NOMO-1 (cell line): ENCODE measurements around the gene SLC25A25.

Experiments used
- DNase-seq, 2 experiments: peaks; one replicate each; lab custom pipeline; 2025; ENCODE audit not compliant: unreplicated experiment in 2 of 2; lab: John Stamatoyannopoulos, UW

SLC25A25 gene

DNA sequence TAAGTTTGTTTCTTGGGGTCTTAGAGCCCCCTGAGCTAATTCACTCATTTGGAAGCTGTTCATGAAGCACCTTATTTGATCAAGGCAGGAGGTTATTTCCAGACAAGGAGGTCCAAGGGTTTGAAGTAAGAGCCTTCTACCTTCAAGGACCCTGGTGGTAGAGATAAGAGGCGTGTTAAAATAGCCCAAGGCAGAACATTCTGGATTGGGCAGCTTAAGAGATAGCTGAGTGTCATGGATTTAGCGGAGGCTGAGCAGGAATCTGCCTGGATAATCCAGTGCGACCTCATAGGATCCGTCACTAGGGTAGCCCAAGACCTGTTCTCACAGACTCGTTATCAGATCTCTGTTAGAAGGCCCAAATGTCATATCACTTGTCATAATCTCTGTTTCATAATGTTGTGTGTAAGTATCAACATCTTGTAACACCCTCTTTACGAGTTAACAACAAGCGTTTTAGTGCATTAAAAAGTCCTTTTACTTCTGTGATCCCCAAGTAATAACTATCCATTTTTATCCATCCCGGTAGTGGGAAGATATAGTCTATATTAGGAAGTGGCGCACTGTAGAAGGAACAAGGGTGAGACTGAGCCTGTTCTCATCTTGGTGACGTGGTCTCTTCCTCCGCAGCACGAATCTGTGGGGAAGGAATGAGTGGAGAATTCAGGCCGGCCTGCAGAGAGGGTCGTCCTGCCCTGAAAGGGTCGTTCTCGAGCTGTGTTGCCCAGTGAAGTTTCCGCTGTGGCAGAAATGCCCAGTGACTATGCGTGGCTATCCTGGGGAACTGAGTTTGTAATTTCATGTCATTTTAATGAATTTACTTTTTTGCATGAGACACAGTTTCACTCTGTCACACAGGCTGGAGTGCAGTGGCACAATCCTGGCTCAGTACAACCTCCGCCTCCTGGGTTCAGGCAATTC is 28.8 kb downstream of the SLC25A25 start:
- DNase-seq = no peak

- DNase-seq = no peak
Observed at GRCh38 chr9:128097543-128098296, 29.7 kb downstream of the SLC25A25 start.

GRCh38 chr9:128098297-128099230 is 30.5 kb downstream of the SLC25A25 start:
- peak; percentile 89 to 91 for DNase-seq

GRCh38 chr9:128099231-128099931 is 31.3 kb downstream of the SLC25A25 start:
- DNase-seq = no peak

GRCh38 chr9:128099932-128100491 is 32.0 kb downstream of the SLC25A25 start:
- DNase-seq = no peak

DNA sequence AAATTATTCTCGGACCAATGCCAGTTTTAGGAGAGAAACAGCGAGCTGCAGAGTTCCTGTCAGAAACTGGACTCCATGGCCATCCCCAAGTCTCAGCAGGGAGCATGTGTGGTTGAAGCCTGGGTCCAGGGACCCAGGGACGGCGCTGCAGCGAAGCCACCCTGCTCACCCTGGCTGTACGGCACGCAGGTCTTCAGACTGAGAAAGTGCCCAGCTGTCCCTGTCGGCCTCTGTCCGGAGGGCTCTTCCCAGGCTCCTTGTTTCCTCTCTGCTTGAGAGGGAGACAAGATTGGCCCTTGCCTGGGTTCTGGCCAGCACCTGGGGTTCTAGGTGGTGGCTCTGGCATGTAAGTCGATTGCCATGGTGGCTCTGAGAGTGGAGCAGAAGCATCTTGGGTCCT is 32.5 kb downstream of the SLC25A25 start:
- no peak for DNase-seq

DNA sequence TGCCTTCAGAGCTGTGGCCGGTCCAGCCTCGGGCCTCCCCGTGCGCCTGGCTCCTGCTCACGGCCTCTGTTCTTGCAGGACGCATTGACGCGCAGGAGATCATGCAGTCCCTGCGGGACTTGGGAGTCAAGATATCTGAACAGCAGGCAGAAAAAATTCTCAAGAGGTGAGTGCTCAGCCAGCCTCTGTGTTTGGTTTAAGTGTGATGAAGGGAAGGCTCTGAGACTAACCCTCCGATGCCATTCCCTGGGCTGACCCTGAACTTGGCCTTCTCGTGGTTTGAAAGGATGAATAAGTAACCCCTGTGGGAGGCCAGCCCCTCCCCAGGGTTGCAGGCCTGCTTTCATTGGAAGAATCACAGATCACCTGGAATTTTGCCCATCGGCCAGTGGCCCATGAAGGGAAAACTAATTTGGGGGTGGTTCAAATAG is 33.2 kb downstream of the SLC25A25 start:
- no peak for DNase-seq

- no peak for DNase-seq
Observed at GRCh38 chr9:128101690-128102089, 33.7 kb downstream of the SLC25A25 start.

DNA sequence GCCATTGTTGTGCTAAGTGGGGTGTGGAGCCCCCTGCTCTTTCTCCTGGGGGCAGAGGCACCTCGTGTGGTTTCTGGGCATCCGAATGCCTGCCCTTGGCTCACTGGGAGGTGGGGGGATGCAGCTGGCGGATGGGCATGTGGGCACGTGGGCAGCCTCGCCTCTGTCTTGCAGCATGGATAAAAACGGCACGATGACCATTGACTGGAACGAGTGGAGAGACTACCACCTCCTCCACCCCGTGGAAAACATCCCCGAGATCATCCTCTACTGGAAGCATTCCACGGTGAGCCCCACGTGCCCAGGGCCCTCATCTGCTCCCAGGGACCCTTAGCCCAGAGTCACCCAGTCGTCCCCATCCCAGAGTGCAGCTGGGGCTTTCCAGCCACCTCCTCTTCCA is 34.2 kb downstream of the SLC25A25 start:
- DNase-seq = no peak

DNA sequence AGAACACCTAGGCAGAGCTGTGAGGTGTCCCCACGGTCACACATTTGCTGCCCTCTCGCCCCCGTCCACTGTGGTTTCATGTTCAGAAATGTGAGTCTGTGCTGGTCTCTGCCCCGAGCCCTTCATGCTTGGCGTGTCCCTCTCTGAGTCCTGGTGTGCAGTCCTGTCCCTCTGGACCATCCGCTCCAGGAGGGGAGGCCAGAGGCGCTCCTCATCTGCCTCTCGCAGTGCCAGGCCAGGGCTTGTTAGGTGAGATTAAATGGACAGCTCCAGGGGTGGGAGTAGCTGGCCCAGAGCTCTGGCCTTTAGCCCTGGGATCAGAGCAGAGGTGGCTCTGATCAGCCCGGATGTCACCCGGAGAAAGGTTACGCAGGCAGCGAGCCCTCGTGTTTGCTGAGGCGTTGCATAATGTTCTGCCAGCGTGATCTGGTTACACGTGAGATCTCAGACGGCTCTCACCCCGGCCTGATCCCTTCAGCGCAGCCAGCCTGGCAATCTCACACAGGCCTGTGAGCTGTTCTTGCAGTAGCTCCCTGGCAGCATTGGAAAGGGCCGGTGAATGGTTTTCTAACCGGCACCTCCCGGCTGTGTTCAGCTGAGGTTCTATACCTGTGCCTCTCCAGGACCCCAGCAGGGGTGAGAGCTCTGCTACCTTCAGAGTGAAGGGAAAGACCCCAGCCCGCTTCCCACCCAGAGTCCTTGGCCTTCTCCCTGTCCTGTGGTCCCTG is 35.0 kb downstream of the SLC25A25 start:
- no peak for DNase-seq

DNA sequence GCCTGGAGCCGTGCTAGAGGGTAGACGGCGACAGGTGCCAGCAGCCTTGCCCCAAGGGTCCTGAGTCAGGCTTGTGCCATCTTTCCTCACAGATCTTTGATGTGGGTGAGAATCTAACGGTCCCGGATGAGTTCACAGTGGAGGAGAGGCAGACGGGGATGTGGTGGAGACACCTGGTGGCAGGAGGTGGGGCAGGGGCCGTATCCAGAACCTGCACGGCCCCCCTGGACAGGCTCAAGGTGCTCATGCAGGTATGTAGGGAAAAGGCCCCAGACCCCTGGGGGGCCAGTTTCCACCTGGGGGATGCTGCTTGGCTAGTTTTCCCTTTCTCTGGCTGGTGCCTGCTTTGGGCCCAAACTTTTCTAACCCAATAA is 35.5 kb downstream of the SLC25A25 start:
- DNase-seq = no peak

DNA sequence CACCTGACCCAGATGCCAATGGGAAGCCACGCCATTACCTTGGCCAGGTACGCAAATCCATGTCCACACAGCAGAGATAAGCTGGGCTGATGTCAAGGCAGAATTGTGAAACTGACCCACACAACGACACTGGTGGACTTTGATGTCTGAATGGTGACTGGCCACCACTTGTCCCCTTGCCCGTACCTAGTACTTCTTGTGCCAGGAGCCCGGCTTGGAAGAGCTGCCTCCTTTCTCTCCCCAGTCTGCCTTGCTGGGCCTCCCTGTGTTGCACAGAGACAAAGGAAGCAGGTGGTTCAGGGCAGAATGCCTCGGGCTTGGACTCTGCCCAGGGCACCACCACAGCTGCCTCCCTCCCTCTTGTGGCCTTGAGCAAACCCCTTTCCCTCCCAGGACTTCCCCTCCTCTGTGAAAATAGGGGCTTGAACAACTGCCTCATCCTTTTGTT is 36.2 kb downstream of the SLC25A25 start:
- no peak for DNase-seq

- no peak for DNase-seq
Observed at GRCh38 chr9:128105538-128106175, 37.6 kb downstream of the SLC25A25 start.

GRCh38 chr9:128106181-128106939 is 38.3 kb downstream of the SLC25A25 start:
- no peak for DNase-seq

- DNase-seq = no peak
Observed at GRCh38 chr9:128106940-128107467, 39.0 kb downstream of the SLC25A25 start.

DNA sequence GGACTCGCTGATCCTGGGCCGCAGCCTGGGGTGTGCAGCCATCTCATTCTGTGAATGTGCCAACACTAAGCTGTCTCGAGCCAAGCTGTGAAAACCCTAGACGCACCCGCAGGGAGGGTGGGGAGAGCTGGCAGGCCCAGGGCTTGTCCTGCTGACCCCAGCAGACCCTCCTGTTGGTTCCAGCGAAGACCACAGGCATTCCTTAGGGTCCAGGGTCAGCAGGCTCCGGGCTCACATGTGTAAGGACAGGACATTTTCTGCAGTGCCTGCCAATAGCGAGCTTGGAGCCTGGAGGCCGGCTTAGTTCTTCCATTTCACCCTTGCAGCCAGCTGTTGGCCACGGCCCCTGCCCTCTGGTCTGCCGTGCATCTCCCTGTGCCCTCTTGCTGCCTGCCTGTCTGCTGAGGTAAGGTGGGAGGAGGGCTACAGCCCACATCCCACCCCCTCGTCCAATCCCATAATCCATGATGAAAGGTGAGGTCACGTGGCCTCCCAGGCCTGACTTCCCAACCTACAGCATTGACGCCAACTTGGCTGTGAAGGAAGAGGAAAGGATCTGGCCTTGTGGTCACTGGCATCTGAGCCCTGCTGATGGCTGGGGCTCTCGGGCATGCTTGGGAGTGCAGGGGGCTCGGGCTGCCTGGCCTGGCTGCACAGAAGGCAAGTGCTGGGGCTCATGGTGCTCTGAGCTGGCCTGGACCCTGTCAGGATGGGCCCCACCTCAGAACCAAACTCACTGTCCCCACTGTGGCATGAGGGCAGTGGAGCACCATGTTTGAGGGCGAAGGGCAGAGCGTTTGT is 39.6 kb downstream of the SLC25A25 start:
- no peak for DNase-seq
